Measurements from ENCODE around the gene ATP9A. TPM values are rescaled to one million over a fixed set of nuclear protein-coding genes. Genes with fewer than 3 reads are reported as not detected.
A peak's percentile ranks its signal among the peaks of the same experiment; 100 is the strongest.

The ATP9A gene
- total and polyA plus RNA-seq, 2 of the 4 experiments (the other 2 are of a cell fraction), result 10.6 to 22.4 TPM

DNA sequence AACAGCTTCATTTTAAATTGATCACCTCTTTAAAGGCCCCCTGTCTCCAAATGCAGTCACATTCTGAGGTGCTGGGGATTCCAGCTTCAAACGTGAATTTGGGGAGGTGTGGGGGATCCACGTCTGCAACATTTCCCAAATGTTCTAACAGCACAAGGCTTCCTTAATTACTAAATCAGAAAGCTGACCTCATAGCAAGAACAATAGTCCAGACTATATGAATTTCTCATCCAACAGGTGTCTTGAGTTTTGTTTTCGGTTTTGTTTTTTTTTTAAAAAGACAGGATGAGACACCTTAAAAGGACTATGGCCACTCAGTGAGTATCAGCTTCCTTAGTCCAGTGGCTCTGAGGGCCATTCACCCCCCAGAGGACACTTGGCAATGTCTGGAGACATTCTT, 11.5 kb downstream of the ATP9A start:
- H4K5ac ChIP-seq (ENCODE audit: low read depth, low read length), result no peak overlapping the region
- no peak overlapping the region for H2AFZ ChIP-seq (replicated peaks; ENCODE audit: low read length, poor library complexity)
- 0 out of 2 replicates have a peak overlapping the region, but pooled peaks have one; percentile 44 for H2AK5ac ChIP-seq (ENCODE audit: low read depth, low read length)
- BruUV-seq (replicated peaks), result no TSS peak
- POLR2A ChIA-PET (ENCODE audit: unreplicated experiment), result no interaction called here
- H4K20me1 ChIP-seq (ENCODE audit: insufficient read depth, low read length), result 0 out of 2 replicates have a peak, but pooled peaks cover 6% of the 10 kb centered on the region
- no peak overlapping the region for H3K27ac ChIP-seq (ENCODE audit: insufficient read depth, low read length)
- CTCF ChIA-PET, result no interaction called here
- H3K4me1 ChIP-seq (ENCODE audit: control insufficient read depth, insufficient read depth, low read length), result peaks cover 13% of the 10 kb centered on the region
- 0 out of 2 replicates have a peak, but pooled peaks cover under 1% of the 10 kb centered on the region for H3K36me3 ChIP-seq (ENCODE audit: control insufficient read depth, insufficient read depth, low read length)
- intact Hi-C loops (cut with micrococcal nuclease), result no loop called here
- no CpG with 5 or more reads among the region's 3 CpGs for WGBS, 2 experiments (ENCODE audit: extremely low coverage in 2 of 2, insufficient read length in 1 of 2)
- H3K4ac ChIP-seq (ENCODE audit: low read depth, low read length), result peak overlapping the region; percentile 31; the same call in 1 of the 2 replicates
- no peak for ATAC-seq (ENCODE audit: low read depth)
- no peak overlapping the region for H3K9ac ChIP-seq (ENCODE audit: low read depth, low read length)
- H3K23ac ChIP-seq (ENCODE audit: low read depth, low read length), result no peak overlapping the region
- no peak overlapping the region for H4K8ac ChIP-seq (ENCODE audit: low read depth in 2 of 2, low read length in 2 of 2)
- no peak overlapping the region for H2AK9ac ChIP-seq (replicated peaks; ENCODE audit: low read depth, low read length, poor library complexity)
- H3K14ac ChIP-seq (replicated peaks; ENCODE audit: low read depth, low read length), result no peak overlapping the region
- no peak overlapping the region for H3K4me2 ChIP-seq (ENCODE audit: low read depth, low read length)
- H3K56ac ChIP-seq (ENCODE audit: extremely low read depth, insufficient read depth, low read length), result no peak overlapping the region
- H3K27me3 ChIP-seq (ENCODE audit: control insufficient read depth, insufficient read depth, low read length), result no peaks in the 10 kb centered on the region
- no peak overlapping the region for H2BK15ac ChIP-seq (ENCODE audit: low read depth, low read length)
- no peak overlapping the region; the same call in 1 of the 2 replicates for H4K91ac ChIP-seq (ENCODE audit: insufficient read depth, low read depth, low read length)
- dilution Hi-C loops (cut with HindIII; ENCODE audit: low sequenced_read_pairs, unreplicated experiment), result no loop called here
- H3K9me3 ChIP-seq (ENCODE audit: control insufficient read depth, insufficient read depth, low read length), result no peaks in the 10 kb centered on the region; the same call in 1 of the 2 replicates
- TF ChIP-seq CEBPB (IDR thresholded peaks at IDR 0.05; ENCODE audit: low read depth, low read length), result no peak
- TF ChIP-seq RAD21 (IDR thresholded peaks at IDR 0.05; ENCODE audit: low read length), result no peak
- TF ChIP-seq, protein P1, sequence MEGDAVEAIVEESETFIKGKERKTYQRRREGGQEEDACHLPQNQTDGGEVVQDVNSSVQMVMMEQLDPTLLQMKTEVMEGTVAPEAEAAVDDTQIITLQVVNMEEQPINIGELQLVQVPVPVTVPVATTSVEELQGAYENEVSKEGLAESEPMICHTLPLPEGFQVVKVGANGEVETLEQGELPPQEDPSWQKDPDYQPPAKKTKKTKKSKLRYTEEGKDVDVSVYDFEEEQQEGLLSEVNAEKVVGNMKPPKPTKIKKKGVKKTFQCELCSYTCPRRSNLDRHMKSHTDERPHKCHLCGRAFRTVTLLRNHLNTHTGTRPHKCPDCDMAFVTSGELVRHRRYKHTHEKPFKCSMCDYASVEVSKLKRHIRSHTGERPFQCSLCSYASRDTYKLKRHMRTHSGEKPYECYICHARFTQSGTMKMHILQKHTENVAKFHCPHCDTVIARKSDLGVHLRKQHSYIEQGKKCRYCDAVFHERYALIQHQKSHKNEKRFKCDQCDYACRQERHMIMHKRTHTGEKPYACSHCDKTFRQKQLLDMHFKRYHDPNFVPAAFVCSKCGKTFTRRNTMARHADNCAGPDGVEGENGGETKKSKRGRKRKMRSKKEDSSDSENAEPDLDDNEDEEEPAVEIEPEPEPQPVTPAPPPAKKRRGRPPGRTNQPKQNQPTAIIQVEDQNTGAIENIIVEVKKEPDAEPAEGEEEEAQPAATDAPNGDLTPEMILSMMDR (conservative IDR thresholded peaks at IDR 0.05; ENCODE audit: low read depth, low read length), result no peak
- TF ChIP-seq, protein P2, sequence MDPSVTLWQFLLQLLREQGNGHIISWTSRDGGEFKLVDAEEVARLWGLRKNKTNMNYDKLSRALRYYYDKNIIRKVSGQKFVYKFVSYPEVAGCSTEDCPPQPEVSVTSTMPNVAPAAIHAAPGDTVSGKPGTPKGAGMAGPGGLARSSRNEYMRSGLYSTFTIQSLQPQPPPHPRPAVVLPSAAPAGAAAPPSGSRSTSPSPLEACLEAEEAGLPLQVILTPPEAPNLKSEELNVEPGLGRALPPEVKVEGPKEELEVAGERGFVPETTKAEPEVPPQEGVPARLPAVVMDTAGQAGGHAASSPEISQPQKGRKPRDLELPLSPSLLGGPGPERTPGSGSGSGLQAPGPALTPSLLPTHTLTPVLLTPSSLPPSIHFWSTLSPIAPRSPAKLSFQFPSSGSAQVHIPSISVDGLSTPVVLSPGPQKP (IDR thresholded peaks at IDR 0.05; ENCODE audit: borderline replicate concordance, low read depth, low read length), result no peak
- TF ChIP-seq NFE2L2 (IDR thresholded peaks at IDR 0.05; ENCODE audit: low read depth, low read length), result no peak
- TF ChIP-seq POLR2A (IDR thresholded peaks at IDR 0.05; ENCODE audit: low read depth, low read length), result no peak
- TF ChIP-seq BHLHE40 (IDR thresholded peaks at IDR 0.05; ENCODE audit: low read depth, low read length), result no peak
- no peak for TF ChIP-seq SMC3 (IDR thresholded peaks at IDR 0.05; ENCODE audit: low read depth, low read length)
- no peak for TF ChIP-seq RFX5 (IDR thresholded peaks at IDR 0.05; ENCODE audit: low read depth, low read length)
- TF ChIP-seq CHD1 (IDR thresholded peaks at IDR 0.05; ENCODE audit: low read depth, low read length), result no peak
- TF ChIP-seq, protein P3, sequence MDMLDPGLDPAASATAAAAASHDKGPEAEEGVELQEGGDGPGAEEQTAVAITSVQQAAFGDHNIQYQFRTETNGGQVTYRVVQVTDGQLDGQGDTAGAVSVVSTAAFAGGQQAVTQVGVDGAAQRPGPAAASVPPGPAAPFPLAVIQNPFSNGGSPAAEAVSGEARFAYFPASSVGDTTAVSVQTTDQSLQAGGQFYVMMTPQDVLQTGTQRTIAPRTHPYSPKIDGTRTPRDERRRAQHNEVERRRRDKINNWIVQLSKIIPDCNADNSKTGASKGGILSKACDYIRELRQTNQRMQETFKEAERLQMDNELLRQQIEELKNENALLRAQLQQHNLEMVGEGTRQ (IDR thresholded peaks at IDR 0.05; ENCODE audit: low read depth, low read length), result no peak
- no peak for TF ChIP-seq MAFK (IDR thresholded peaks at IDR 0.05; ENCODE audit: low read depth, low read length)
- TF ChIP-seq MAZ (IDR thresholded peaks at IDR 0.05; ENCODE audit: borderline replicate concordance, low read depth, low read length), result no peak
- no peak for TF ChIP-seq RCOR1 (IDR thresholded peaks at IDR 0.05; ENCODE audit: insufficient replicate concordance, low read length)
- TF ChIP-seq FOS (IDR thresholded peaks at IDR 0.05; ENCODE audit: low read depth, low read length), result no peak
- H3K79me1 ChIP-seq (ENCODE audit: low read depth in 1 of 2, low read length in 2 of 2), result peaks cover 4 to 64% of the 10 kb centered on the region in 2 experiments
- H3K18ac ChIP-seq (ENCODE audit: low read depth, low read length), result no peak overlapping the region
- no peak overlapping the region; the same call in 1 of the 2 replicates for H2BK20ac ChIP-seq (ENCODE audit: low read depth, low read length)
- H3K4me3 ChIP-seq (ENCODE audit: insufficient read depth, low read depth, low read length), result no peak overlapping the region
- no peak overlapping the region for H2BK120ac ChIP-seq (ENCODE audit: low read depth, low read length)
- no peak overlapping the region for H2BK5ac ChIP-seq (ENCODE audit: low read depth, low read length, poor library complexity, severe bottlenecking)
- in situ Hi-C loops (cut with MboI; ENCODE audit: low sequenced_read_pairs), result loop anchor here (25.0 kb wide), 1 partner anchor 769 kb away; no protein-coding TSS in a partner anchor
- DNase-seq, result no peak
- H3K9me1 ChIP-seq (ENCODE audit: insufficient read depth, low read length), result peaks cover 12% of the 10 kb centered on the region
